GM04504 (cell line): ENCODE data around the gene BAIAP3.

Source experiments
- DNase-seq: peaks from one replicate; pipeline ENCODE4 v3.0.0-alpha.2; 2012; ENCODE audit warnings: low read depth

BAIAP3 gene

DNA sequence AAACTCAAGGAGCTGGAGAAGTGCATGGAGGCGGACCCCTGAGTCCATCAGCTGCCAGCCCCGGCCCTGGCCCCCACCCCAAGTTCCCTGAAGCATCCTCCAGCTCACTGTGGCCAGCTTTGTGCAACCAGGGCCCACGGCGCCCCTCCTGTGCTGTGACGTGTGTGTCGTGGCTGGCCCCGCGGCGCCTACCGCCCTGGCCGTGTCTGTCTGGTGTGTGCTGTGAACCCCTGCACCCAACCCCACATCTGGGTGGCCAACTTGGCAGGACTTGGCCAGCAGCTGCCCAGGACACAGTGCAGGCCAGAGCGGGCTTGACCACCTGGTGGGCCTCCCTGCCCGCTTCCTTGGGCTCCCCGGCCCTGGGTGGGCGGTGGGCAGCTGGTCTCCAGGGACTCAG, 15.0 kb downstream of the BAIAP3 start:
- no peak for DNase-seq

DNA sequence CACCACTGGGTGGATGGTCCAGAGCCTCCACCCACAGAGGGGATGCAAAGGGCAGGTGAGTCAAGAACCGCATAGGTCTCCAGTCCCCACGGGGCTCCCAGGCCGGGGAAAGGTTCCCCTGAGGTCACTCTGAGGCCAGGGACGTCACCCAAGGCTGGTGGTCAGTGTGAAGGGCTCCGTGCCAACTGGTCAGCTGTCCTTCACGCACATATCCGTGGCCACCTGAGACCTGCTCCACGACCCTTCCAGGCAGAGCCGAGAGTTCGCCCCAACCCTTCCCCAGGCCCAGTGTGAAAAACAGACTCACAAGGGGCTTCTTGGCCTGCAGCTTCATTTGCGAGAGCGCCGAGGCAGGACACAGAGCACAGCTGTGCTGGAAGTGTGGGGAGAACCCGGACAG, 15.5 kb downstream of the BAIAP3 start:
- no peak for DNase-seq

DNA sequence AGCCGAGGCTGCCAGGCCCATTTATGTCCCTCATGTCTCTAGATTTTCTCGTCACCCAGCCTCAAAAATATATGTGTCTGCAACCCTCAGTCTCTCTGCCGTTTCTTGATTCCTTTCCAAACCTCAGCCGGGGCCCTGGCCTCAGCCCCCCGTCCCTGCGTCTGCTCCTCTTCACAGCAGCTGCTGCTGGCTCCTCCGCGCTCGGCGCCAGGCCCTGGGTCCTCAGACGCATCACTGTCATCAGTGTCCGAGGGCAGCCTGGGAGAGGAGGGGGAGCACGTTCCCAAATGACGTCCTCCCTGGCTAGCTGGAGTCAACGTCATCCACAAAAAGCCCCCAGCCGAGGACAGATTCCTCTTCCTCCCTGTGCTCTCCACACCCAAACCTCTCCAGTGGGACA, 15.9 kb downstream of the BAIAP3 start:
- no peak for DNase-seq

DNA sequence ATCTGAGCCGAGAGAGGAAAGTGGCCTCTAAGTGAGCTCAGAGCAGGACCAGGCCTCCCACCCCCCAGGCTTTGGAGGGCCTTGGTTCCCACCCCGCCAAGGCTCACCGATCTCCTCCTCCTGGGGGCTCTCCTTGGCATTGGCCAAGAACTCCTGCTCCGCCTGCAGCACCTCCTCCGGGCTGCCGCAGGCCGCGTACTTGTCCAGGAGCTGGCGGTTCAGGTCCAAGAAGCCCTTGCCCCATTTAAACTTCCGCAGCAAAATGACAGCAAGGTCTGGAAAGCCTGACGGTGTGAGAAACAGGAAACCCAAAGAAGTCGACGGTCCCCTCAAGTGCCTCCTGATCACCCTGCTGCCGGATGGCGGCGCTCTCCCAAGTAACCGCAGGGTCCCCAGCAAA, 16.5 kb downstream of the BAIAP3 start:
- DNase-seq: no peak

DNA sequence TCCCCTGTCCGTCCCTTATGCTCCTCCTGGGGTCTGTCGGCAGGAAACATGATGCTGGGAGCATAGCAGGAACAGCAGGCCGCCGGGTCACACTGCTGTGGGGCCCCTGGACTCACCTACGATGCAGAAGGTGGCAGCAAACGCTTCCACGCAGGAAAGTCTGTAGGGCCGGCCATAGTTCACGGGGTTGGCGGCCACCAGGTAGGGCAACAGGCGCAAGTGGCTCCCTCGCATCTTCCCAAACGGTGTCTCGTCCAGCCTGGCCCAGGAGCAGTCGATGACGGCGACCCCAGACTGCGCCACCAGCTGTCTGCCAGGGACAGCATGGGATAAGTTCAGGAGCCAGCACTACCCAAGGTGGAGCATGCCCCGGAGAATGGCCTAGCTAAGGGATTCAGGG, 17.2 kb downstream of the BAIAP3 start:
- DNase-seq: no peak

DNA sequence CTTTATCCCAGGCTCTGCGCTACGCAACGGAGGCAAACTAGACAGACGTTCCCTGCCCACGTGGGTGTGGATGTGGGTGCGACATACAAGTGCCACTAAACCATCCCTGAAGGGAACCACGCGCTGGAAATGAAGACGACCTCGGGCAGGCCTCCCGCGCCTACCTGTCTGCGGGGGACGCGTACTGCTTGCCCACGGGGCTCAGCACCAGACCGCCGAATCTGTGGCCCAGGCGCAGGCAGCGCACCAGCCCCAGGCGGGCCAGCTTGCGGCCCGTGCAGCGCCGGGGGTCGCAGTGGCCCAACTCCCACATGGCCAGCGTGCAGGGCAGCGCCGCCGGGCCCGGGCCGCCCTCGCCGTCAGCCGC, 17.8 kb downstream of the BAIAP3 start:
- DNase-seq: no peak

DNA sequence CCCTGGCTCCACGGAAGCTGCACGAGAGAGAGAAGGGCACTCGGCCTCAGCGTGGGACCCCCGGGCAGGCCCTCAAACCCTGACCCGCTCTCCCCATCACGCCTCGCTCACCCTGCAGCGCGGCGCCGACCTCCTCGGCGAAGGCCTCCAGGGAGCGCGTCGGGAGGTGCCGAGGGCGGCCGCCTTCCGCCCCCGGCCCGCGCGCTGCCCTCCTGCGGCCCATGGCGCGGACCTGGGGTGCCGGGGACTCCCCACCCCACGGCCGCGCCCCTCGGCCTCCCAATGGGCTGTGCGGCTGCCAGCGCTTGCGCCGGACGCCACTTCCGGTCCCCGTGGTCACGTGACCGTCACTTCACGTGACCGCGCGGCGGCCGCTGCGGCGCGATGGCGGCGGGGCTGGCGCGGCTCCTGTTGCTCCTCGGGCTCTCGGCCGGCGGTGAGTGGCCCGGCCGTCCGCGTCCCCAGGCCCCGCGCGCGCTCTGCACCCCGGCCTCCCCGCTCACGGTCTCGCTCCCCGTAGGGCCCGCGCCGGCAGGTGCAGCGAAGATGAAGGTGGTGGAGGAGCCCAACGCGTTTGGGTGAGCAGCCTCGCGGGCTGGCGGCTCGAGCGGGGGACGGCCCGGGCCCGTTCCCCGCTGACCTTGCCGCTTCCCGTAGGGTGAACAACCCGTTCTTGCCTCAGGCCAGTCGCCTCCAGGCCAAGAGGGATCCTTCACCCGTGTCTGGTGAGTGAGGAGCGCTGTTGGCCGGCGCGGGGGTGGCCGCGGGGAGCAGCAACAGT, 18.3 kb downstream of the BAIAP3 start, which contains the start of the genes GNPTG and TSR3:
Gene GNPTG, plus strand, starts transcription at position 350 of the 781 bp plus-strand sequence. Its CDS starts 35 bp downstream, at position 385.
Gene TSR3, minus strand, starts transcription at position 297 of the 781 bp plus-strand sequence. Its CDS starts 74 bp downstream, at position 223.
- peak; percentile 71 for DNase-seq

DNA sequence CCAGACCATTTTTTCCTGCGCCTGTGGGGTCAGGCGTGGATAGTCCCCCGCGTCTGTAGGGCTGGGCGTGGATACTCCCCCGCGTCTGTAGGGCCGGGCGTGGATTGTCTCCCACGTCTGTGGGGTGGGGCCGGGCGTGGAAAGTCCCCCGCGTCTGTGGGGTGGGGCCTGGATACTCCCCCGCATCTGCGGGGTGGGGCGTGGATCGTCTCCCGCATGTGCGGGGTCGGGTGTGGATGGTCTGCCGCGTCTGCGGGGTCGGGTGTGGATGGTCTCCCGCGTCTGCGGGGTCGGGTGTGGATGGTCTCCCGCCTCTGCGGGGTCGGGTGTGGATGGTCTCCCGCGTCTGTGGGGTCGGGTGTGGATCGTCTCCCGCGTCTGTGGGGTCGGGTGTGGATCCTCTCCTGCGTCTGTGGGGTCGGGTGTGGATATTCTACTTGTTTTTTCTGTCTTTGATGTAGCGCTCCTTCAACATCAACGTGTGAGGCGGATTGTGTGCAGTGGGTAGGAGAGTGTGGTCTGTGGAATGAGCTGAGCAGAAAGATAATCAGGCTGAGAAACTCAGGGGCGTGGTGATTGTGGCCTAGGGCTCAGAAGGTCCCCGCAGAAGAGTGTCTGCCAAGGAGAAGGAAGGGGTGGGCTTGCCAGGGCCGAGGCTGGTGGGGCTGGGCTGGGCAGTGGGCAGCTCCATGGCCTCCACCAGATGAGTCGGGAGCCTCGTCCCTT, 21.5 kb downstream of the BAIAP3 start:
- DNase-seq: no peak

DNA sequence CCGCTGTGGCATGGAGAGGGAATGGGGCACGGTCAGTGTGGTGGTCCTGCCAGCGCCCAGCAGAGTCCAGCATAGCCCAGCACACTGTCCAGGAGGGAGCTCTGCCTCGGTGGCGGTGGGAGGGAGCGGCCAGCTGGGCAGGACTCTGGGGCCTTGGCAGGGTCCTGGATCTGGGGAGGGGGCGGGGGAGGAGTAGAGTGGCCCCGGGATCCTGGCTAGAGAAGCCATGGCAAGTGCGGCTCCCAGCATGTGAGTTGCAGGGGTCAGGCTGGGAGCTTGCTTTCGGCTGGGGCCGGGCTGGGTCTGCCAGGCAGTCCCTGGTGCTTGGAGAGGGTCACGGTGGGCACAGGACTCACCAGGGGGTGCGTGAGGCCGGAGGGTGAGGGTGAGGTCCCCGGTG, 22.1 kb downstream of the BAIAP3 start:
- DNase-seq: no peak

DNA sequence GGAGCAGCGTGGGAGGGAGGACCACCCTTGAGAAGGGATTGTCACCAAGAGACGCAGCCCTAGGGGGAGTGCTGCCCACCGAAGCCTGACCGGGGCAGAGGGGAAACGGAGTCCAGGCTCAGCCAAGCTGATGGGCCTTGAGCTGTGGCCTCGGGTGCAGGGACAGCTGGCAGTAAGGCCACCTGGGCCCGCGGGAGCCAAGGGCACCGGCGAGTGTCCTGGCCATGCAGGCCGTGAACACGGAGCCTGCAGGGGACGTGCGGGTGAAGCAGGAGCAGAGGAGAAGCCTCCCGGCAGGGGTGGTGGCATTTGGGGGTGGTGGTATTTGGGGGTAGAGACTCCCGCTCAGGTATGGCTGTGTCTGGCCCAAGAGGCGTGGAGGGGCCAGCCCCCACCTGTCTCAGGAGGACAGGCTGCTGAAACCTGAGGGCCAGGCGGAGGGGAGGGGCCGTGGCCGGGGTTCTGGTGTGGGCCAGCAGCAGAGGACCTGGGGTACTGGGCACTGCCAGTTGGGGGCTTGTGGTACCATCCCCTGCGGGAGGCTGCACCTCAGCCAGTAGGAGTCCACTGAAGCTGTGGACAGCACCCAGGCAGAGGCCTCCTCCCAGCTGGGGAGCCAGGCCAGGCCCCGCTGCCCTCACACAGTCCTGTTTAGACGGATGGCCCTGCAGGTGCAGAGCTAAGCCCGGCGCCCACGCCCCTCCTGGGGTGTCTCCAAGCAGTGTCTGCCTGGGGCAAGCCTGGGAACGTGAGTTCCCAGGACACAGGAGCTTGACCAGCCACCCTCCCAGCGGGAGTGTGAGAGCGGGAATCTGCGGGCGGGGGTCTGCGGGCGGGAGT, 22.8 kb downstream of the BAIAP3 start:
- no peak for DNase-seq

DNA sequence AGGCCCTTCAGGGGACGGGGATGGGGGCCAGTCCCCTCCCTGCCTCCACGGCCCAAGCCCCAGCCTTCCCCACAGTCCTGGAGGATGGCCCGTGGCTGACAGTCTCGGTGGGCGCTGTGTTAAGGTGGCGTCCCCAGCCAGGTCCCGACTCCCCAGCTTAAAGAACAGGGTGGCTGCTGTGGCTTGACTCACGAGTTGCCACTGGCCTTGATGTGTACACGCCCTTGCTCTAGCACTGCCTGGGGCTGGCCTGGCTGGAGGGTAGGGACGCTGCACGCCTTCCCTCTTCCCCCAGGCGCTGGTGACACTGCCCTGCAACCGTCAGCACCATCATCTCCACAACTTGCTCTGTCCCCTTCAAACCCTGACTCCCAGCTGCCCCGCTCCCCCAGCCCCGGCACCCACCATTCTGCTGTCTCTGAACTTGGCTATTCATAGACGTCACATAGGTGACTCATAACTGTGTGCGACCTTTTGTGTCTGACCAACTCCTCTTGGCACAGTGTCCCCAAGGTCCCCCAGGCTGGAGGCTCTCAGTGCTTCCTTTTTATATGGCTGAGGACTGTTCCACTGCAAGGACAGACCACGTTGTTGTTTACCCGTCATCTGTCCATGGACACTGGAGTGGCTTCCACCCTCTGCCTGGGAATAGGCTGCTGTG, 24.6 kb downstream of the BAIAP3 start:
- no peak for DNase-seq

DNA sequence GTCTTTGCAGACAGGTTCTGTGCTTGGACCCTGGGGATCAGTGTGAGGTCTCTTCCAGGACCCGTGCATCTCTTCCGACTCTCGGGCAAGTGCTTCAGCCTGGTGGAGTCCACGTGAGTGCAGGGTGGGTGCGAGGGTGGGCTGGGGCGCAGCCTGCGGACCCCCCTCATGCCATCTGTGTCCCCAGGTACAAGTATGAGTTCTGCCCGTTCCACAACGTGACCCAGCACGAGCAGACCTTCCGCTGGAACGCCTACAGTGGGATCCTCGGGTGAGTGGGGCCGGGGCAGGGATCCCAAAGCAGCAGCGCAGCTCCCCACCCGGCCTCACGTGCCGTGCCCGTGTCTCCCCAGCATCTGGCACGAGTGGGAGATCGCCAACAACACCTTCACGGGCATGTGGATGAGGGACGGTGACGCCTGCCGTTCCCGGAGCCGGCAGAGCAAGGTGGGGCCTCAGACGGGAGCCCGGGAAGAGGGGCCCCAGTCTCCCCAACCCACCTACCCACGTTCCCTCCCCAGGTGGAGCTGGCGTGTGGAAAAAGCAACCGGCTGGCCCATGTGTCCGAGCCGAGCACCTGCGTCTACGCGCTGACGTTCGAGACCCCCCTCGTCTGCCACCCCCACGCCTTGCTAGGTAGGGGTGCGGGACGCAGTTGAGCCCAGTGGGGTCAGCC, 28.4 kb downstream of the BAIAP3 start:
- no peak for DNase-seq

DNA sequence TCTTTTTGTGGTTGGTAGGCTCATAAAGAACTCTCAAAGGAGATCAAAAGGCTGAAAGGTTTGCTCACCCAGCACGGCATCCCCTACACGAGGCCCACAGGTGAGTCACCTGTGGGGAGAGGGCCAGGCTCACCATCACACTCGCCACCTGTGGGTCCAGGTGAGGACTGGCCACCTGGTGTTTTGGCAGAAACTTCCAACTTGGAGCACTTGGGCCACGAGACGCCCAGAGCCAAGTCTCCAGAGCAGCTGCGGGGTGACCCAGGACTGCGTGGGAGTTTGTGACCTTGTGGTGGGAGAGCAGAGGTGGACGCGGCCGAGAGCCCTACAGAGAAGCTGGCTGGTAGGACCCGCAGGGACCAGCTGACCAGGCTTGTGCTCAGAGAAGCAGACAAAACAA, 29.4 kb downstream of the BAIAP3 start:
- DNase-seq: no peak

DNA sequence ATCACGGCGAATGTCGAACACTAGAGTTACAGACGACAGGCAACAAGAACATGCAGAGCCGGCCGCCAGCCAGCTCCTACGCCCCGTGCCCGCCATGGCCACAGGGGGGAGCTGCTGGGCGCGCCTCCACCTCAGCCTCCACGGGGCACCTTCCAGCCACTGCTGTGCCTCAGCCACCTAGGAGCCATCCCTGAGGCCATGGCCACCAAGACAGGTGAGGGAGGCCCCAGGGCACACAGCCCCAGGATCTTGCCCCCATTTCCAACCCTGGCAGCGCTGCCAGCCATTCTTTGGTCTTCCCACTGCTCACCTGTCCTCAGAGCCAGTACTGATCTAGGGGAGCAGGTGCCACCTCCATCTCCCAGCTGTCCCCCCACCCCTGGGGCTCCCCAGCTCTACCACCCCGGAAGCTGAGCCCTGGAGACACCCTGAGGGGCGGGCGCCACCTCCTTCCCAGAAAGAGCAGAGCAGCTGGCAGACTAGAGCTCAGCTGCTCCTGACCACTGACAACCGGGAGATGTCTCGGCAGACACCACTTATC, 30.1 kb downstream of the BAIAP3 start:
- peak; percentile 5 for DNase-seq

DNA sequence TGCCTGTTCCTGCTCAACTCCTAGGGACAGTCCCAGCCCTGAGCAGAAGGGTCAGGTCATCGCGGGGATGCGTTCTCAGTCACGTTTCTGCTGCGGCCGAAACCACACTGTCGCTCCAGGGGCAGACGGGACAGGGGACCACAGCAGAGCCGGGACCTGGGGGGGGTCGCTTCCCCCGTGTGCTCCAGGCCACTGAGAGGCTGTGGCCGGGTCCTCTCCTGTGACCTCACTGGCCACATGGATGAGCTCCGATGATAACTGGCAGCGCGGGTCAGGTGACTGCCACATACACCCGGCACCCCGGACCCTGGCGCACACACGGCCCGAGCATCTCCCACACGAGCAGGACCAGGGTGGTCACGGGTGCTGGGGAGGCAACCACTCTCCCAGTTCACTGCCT, 31.1 kb downstream of the BAIAP3 start:
- DNase-seq: no peak

DNA sequence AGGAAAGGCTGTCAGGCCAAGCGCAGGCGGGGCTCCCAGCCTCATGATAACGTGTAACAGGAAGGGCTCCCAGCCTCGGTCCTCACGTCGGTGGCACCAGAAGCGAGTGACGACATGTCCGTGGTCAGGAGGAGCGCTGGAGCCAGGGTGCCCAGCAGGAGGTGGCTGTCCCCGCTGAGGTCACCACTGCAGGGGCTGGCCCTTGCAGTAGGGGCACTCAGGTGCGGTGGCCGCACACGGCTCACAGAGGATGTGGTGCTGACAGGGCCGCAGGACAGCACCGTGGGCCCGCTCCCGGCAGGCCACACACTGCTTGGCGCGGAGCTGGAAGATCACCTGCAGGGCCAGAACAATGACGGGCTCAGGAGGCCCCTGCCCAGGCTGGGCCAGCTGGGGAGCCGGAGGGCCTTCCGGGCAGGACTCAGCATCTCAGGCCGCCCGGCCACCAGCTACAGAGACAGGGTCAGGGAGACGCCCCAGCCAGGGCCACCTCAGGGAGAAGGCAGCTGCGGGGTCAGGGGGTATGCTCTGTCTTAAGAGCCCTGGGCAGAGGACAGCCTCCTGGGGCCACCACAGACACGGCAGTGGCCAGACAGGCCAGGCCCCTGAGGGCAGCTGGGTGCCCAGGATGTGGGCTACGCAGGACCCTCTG, 32.7 kb downstream of the BAIAP3 start:
- no peak for DNase-seq

DNA sequence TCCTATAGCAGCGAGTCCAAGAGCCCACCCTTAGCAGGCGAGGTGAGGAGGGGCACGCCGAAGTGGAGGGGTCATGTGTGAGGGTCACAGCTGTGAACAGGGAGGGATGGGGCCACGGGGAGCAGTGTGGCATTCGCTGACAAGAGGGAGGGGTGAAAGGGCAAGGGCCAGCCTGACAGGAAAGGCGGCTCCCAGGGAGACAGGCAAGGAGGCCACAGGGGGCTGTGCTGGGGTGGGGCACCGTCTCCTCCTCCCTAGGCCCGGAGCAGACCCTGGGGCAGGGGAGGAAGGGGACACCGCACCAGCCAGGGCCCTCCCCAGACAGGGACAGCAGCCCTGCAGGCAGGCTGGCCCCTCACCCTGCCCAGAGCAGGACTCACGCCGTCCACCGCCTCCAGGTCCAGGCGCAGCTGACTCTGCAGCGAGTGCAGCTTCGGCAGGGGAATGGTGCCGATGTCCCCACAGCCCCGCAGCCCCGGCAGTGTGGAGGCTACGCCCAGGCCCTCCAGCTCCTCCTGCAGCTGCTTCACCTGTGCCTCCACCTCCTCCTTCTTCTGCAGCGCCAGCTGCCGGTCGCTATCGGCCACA, 33.4 kb downstream of the BAIAP3 start:
- DNase-seq: no peak

DNA sequence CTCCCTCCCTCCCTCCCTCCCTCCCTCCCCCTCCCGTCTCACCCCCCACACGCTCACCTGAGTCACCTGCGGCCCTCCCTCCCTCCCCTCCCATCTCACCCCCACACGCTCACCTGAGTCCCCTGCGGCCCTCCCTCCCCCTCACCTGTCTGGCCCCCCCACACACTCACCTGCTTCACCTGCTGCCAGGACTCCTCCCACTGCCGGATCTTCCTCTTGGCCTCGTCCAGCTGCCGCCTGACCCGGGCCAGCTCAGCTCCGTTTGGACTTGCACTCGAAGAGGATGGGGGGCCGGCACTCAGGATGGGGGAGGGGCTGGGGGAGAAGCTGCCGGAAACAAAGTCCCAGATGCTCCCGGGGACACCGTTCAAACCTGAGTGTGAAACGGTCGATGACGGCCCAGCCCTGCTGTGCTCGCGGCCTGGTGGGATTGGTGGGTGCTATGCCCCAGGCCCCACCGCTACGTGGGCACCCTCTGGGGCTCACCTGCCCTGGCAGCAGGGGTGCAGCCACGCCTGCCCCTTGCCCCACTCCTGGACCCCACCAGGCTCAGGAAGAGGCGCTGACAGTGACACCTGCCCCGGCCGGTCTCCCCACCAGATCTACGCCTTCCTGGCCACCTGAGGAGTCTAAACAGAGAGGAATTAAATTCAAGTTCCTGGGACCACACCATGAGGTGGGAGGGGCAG, 34.2 kb downstream of the BAIAP3 start:
- DNase-seq: no peak
